K562 (cell line): ENCODE data around the gene SUOX. TPM values are rescaled to one million over a fixed set of nuclear protein-coding genes. Genes with fewer than 3 reads are reported as not detected.

ENCODE experiments used
- ATAC-seq: fragments of 200-7000 bp; cut with Tn5 transposase; 3 replicates; pipeline ENCODE4 v1.9.1; 2020; ENCODE audit warnings: moderate library complexity
- BruUV-seq: library from RNA; stranded (reverse); fragments of 400-500 nt; replicated peaks from 2 replicates; lab custom pipeline; 2021; lab: Mats Ljungman, UMichigan
- CTCF ChIA-PET: fragments of 300-600 bp; formaldehyde crosslinking; extraction: SDS; loops from one replicate; lab custom pipeline; 2021; ENCODE audit warnings: low intra/inter-chr PET ratio; lab: Yijun Ruan, JAX
- POLR2A ChIA-PET: fragments of 300-600, 350-650 bp; sonication (Branson Sonifier 250); formaldehyde crosslinking; extraction: SDS; loops from one replicate; lab custom pipeline; 2021; ENCODE audit warnings: antibody characterized with exemption, inconsistent platforms; lab: Yijun Ruan, JAX
- DNase-seq, 4 experiments: peaks; one replicate each; pipeline versions ENCODE4 v3.0.0 to v3.0.0-alpha.2; 2011 to 2018; ENCODE audit warnings: low spot score in 3 of 4, mixed read lengths in 3 of 4; ENCODE audit errors: extremely low read depth in 1 of 4
- FAIRE-seq: peaks from 2 replicates; lab custom pipeline; 2011; peaks lifted over from hg19 to GRCh38; lab: Jason Lieb, UNC
- H2AFZ ChIP-seq: 2 replicates; pipeline ENCODE4 v1.6.0; 2011; ENCODE audit warnings: low read depth, low read length, control low read depth, inconsistent platforms
- H3K27ac ChIP-seq: fragments of 200-600 bp; 3 replicates; pipeline ENCODE4 v1.8.0; 2011; ENCODE audit warnings: low read depth, mild to moderate bottlenecking, control low read depth, inconsistent platforms, low read length, moderate library complexity, mixed read lengths; ENCODE audit errors: extremely low read depth
- H3K27me3 ChIP-seq, 2 experiments: fragments of 300-600 bp in 1 of 2; 2 replicates in 1 of 2; 3 replicates in 1 of 2; pipeline versions ENCODE4 v1.6.0 to v1.8.0; 2011; ENCODE audit warnings: inconsistent platforms in 2 of 2, low read length in 2 of 2, mild to moderate bottlenecking in 1 of 2, mixed read lengths in 1 of 2, moderate library complexity in 1 of 2; ENCODE audit not compliant: control insufficient read depth in 2 of 2, insufficient read depth in 2 of 2
- H3K36me3 ChIP-seq: fragments of 300-600 bp; 3 replicates; pipeline ENCODE4 v1.8.0; 2011; ENCODE audit warnings: mild to moderate bottlenecking, low read length, inconsistent platforms; ENCODE audit not compliant: control insufficient read depth, insufficient read depth
- H3K4me1 ChIP-seq, 2 experiments: fragments of 200-600 bp in 1 of 2; replicated peaks in 1 of 2; 2 replicates in 1 of 2; 3 replicates in 1 of 2; pipeline versions ENCODE4 v1.5.1 to v1.8.0; 2011; ENCODE audit warnings: inconsistent platforms in 2 of 2, low read length in 2 of 2, mild to moderate bottlenecking in 1 of 2, mixed read lengths in 1 of 2, moderate library complexity in 1 of 2; ENCODE audit not compliant: control insufficient read depth in 2 of 2, insufficient read depth in 2 of 2
- H3K4me2 ChIP-seq: 2 replicates; pipeline ENCODE4 v1.6.1; 2011; ENCODE audit warnings: low read length, control low read depth, inconsistent platforms, mixed read lengths; ENCODE audit not compliant: insufficient read depth
- H3K4me3 ChIP-seq: fragments of 200-600 bp; sonication (generic), shearing (Covaris generic); 2 replicates; pipeline ENCODE4 v1.5.1; 2016; ENCODE audit warnings: control low read depth, inconsistent platforms
- H3K79me2 ChIP-seq: fragments of 200-600 bp; 3 replicates; pipeline ENCODE4 v1.8.0; 2011; ENCODE audit warnings: low read length, inconsistent platforms; ENCODE audit not compliant: control insufficient read depth, insufficient read depth
- H3K9ac ChIP-seq, 2 experiments: 2 replicates each; pipeline versions ENCODE4 v1.6.0 to v1.6.1; 2011; ENCODE audit warnings: low read depth in 2 of 2, low read length in 2 of 2, control low read depth in 1 of 2, inconsistent platforms in 1 of 2, mild to moderate bottlenecking in 1 of 2, mixed read lengths in 1 of 2; ENCODE audit not compliant: insufficient read depth in 1 of 2
- H3K9me1 ChIP-seq: one replicate; pipeline ENCODE4 v1.6.0; 2011; ENCODE audit warnings: inconsistent platforms, mild to moderate bottlenecking, low read length, moderate library complexity; ENCODE audit not compliant: control insufficient read depth, insufficient read depth
- H3K9me3 ChIP-seq: replicated peaks from 2 replicates; pipeline ENCODE4 v1.5.1; 2011; ENCODE audit warnings: low read depth, low read length, inconsistent platforms; ENCODE audit not compliant: control insufficient read depth, insufficient read depth
- H4K20me1 ChIP-seq: replicated peaks from 2 replicates; pipeline ENCODE4 v1.6.1; 2011; ENCODE audit warnings: low read length, inconsistent platforms, mixed read lengths; ENCODE audit not compliant: control insufficient read depth, insufficient read depth
- E2F1 ChIP-seq: sonication (generic); formaldehyde crosslinking; IDR thresholded peaks from 2 replicates; pipeline ENCODE4 v1.8.1; 2023; ENCODE audit warnings: mild to moderate bottlenecking, missing genetic modification reagents, moderate library complexity
- EWSR1 ChIP-seq: fragments of 450-650 bp; IDR thresholded peaks from 2 replicates; pipeline ENCODE4 v1.6.1; 2018; ENCODE audit warnings: borderline replicate concordance, mild to moderate bottlenecking, low read depth, moderate library complexity; ENCODE audit not compliant: partially characterized antibody
- GATAD2A ChIP-seq: fragments of 450-650 bp; IDR thresholded peaks from 2 replicates; pipeline ENCODE4 v1.6.1; 2017
- HDAC8 ChIP-seq: fragments of 450-650 bp; IDR thresholded peaks from 2 replicates; pipeline ENCODE4 v1.6.1; 2016; ENCODE audit warnings: mild to moderate bottlenecking, missing genetic modification characterization, moderate library complexity, missing compliant biosample characterization
- HDGF ChIP-seq: fragments of 450-650 bp; IDR thresholded peaks from 2 replicates; pipeline ENCODE4 v1.6.1; 2016
- KAT7 ChIP-seq: sonication (generic); formaldehyde crosslinking; IDR thresholded peaks from 2 replicates; pipeline ENCODE4 v1.8.0; 2022; ENCODE audit warnings: missing genetic modification reagents, mild to moderate bottlenecking, borderline replicate concordance
- KLF10 ChIP-seq: fragments of 250-450 bp; sonication (Bioruptor Pico); IDR thresholded peaks from 2 replicates; pipeline ENCODE4 v1.6.1; 2021; ENCODE audit warnings: matching md5 sums
- MAFG ChIP-seq: fragments of 450-650 bp; conservative IDR thresholded peaks from 2 replicates; pipeline ENCODE4 v1.6.1; 2016; ENCODE audit warnings: missing genetic modification characterization, missing compliant biosample characterization
- NFE2 ChIP-seq: IDR thresholded peaks from 2 replicates; pipeline ENCODE4 v1.6.1; 2014; ENCODE audit warnings: antibody characterized with exemption, low read depth
- PCBP2 ChIP-seq: fragments of 200-400 bp; formaldehyde crosslinking; IDR thresholded peaks from 2 replicates; pipeline ENCODE4 v1.6.1; 2018; ENCODE audit warnings: low read length, low read depth, mild to moderate bottlenecking, moderate library complexity; ENCODE audit not compliant: poor library complexity, severe bottlenecking
- PHB2 ChIP-seq: fragments of 450-650 bp; IDR thresholded peaks from 2 replicates; pipeline ENCODE4 v1.6.1; 2017; ENCODE audit warnings: low read depth
- PRMT5 ChIP-seq: sonication (generic); formaldehyde crosslinking; IDR thresholded peaks from 2 replicates; pipeline ENCODE4 v1.5.0; 2020; ENCODE audit warnings: missing genetic modification reagents
- RBM25 ChIP-seq: fragments of 200-400 bp; formaldehyde crosslinking; IDR thresholded peaks from 2 replicates; pipeline ENCODE4 v1.6.1; 2018; ENCODE audit warnings: low read length, low read depth, moderate library complexity; ENCODE audit not compliant: severe bottlenecking
- SMAD2 ChIP-seq: fragments of 150-350 bp; IDR thresholded peaks from 2 replicates; pipeline ENCODE4 v1.6.1; 2014; ENCODE audit warnings: low read depth, mild to moderate bottlenecking, low read length
- SMARCB1 ChIP-seq: IDR thresholded peaks from 2 replicates; pipeline ENCODE4 v1.6.1; 2011; ENCODE audit warnings: improper control_type of control experiment, low read depth; ENCODE audit not compliant: insufficient read length
- STAT5B ChIP-seq: fragments of 250-450 bp; sonication (Bioruptor Pico); IDR thresholded peaks from 2 replicates; pipeline ENCODE4 v1.8.0; 2021; ENCODE audit warnings: mild to moderate bottlenecking, inconsistent platforms
- USF1 ChIP-seq: sonication (generic); formaldehyde crosslinking; IDR thresholded peaks from 2 replicates; pipeline ENCODE4 v1.9.0; 2022; ENCODE audit warnings: mild to moderate bottlenecking, missing genetic modification reagents
- ZFP30 ChIP-seq: fragments of 250-450 bp; sonication (Bioruptor Pico); IDR thresholded peaks from 2 replicates; pipeline ENCODE4 v1.8.0; 2022; ENCODE audit warnings: moderate library complexity, mild to moderate bottlenecking, inconsistent platforms, borderline replicate concordance
- ZNF324 ChIP-seq: fragments of 250-450 bp; sonication (Bioruptor Pico); IDR thresholded peaks from 2 replicates; pipeline ENCODE4 v1.4.0; 2020; ENCODE audit warnings: mild to moderate bottlenecking
- ZNF354B ChIP-seq: fragments of 250-450 bp; sonication (Bioruptor Pico); IDR thresholded peaks from 2 replicates; pipeline ENCODE4 v1.4.0; 2020
- ZNF695 ChIP-seq: fragments of 450-650 bp; formaldehyde crosslinking; IDR thresholded peaks from 2 replicates; pipeline ENCODE4 v1.4.0; 2020; ENCODE audit warnings: mild to moderate bottlenecking, moderate library complexity
- ZSCAN29 ChIP-seq: fragments of 450-650 bp; IDR thresholded peaks from 2 replicates; pipeline ENCODE4 v1.6.1; 2017
- WGBS: fragments of 100-300 bp; shearing (Covaris generic); methylation state at CpG from one replicate; pipeline ENCODE4 v1.1.6; 2016; ENCODE audit warnings: low coverage, mixed read lengths; ENCODE audit not compliant: insufficient coverage; ENCODE audit errors: missing lambda C conversion rate; 5-methylcytosine and 5-hydroxymethylcytosine counted together
- in situ Hi-C: fragments of 300-500 bp; cut with MboI; formaldehyde crosslinking; loops from 4 replicates; pipeline ENCODE4 v1.15.0; 2018; ENCODE audit warnings: inconsistent platforms, mixed read lengths
- intact Hi-C: fragments of 100-400 bp; cut with micrococcal nuclease; formaldehyde crosslinking; loops from 2 replicates; pipeline ENCODE4 v1.14.2; 2022
- polyA plus RNA-seq, 8 experiments: library from polyadenylated mRNA; depleted of rRNA in 4 of 8; stranded (reverse) in 5 of 8; unstranded in 3 of 8; fragments of >200 nt; fragmentation: Nextera tagmentation in 2 of 8; fragmentation: Illumina TruSeq in 1 of 8; extraction: Ambion mirVana in 2 of 8; extraction: Trizol in 1 of 8; gene quantifications; 2 replicates each; pipeline versions ENCODE4 v1.2.1 to v1.2.3, GENCODE V29; 2011 to 2014; ENCODE audit warnings: inconsistent platforms in 1 of 8, missing spikeins in 1 of 8
- total RNA-seq, 7 experiments: library from RNA; depleted of rRNA in 6 of 7; stranded (reverse); fragments of >200 nt in 6 of 7; fragmentation: Illumina TruSeq in 2 of 7; extraction: Trizol in 2 of 7; gene quantifications; 2 replicates each; pipeline versions ENCODE4 v1.2.1 to v1.2.3, GENCODE V29; 2011 to 2021; ENCODE audit warnings: low replicate concordance in 1 of 7

SUOX gene
- total and polyA plus RNA-seq, 9 of the 15 experiments (the other 6 are each of a cell fraction or from before 2014, with no cell fraction given): 9.2 to 39.7 (median 25.4) TPM

- TF ChIP-seq E2F1 (CRISPR knock-in tag) (no peak), ZFP30 (CRISPR knock-in tag) (no peak), RBM25 (peak; percentile 86)
- TF ChIP-seq, all 486 proteins: peak for 2
Observed at GRCh38 chr12:55982319-55982936, 14.6 kb upstream of the SUOX start (continued).

GRCh38 chr12:55983232-55983842, 13.7 kb upstream of the SUOX start:
- no TSS peak for BruUV-seq
- H4K20me1 ChIP-seq: no peaks in the 10 kb centered on the region
- ATAC-seq: peak; percentile 75
- peaks cover 43% of the 10 kb centered on the region for H3K36me3 ChIP-seq
- DNase-seq: no peak
- peaks cover 8 to 9% of the 10 kb centered on the region in 2 experiments; a peak in 4 of 5 replicates for H3K4me1 ChIP-seq
- no peak overlapping the region for H3K27ac ChIP-seq
- H3K9me3 ChIP-seq: no peaks in the 10 kb centered on the region
- H3K4me2 ChIP-seq: no peak overlapping the region
- H3K79me2 ChIP-seq: peaks cover 3% of the 10 kb centered on the region; the same call in 2 of the 3 replicates
- H3K27me3 ChIP-seq: no peaks in the 10 kb centered on the region
- 47% methylated on average over 4 of the region's 4 CpGs for WGBS
- H3K4me3 ChIP-seq: no peak overlapping the region
- ChIA-PET POLR2A (interaction anchor here (0.9 to 5.9 kb wide), 3 partner anchors 9 to 254 kb away, joined by 3 to 49 read pairs (median 7); partner anchors contain the start of genes CD63 and RAB5B), CTCF (no interaction called here)
- no peak overlapping the region; a peak in 1 of 4 replicates for H3K9ac ChIP-seq
- FAIRE-seq: no peak
- intact Hi-C loops: no loop called here
- in situ Hi-C loops: no loop called here
- H3K9me1 ChIP-seq: no peaks in the 10 kb centered on the region
- no peak overlapping the region for H2AFZ ChIP-seq
- peak; percentile 41 for TF ChIP-seq SMARCB1
- no peak for TF ChIP-seq GATAD2A
- TF ChIP-seq STAT5B (CRISPR knock-in tag): no peak
- no peak for TF ChIP-seq HDAC8 (tag)
- TF ChIP-seq KAT7: no peak
- no peak for TF ChIP-seq NFE2
- TF ChIP-seq PHB2: no peak
- TF ChIP-seq HDGF: no peak
- no peak for TF ChIP-seq ZNF324 (CRISPR knock-in tag)
- no peak for TF ChIP-seq SMAD2
- no peak for TF ChIP-seq KLF10 (CRISPR knock-in tag)
- TF ChIP-seq USF1 (CRISPR knock-in tag): no peak
- TF ChIP-seq ZSCAN29: no peak
- TF ChIP-seq MAFG (tag): peak; percentile 89
- TF ChIP-seq PRMT5: no peak
- TF ChIP-seq PCBP2: no peak
- no peak for TF ChIP-seq EWSR1
- TF ChIP-seq ZNF695 (CRISPR knock-in tag): no peak
- no peak for TF ChIP-seq ZNF354B (CRISPR knock-in tag)
